Endothelial cell of umbilical vein (primary cell): ENCODE results near the gene CTDSP1. TPM values are rescaled to one million over a fixed set of nuclear protein-coding genes. Genes with fewer than 3 reads are reported as not detected.

ENCODE experiments used
- BruUV-seq: library from RNA; stranded (reverse); fragments of 400-500 nt; replicated peaks from 2 replicates; lab custom pipeline; 2021; lab: Mats Ljungman, UMichigan
- CTCF ChIA-PET: fragments of 300-600, 350-600 bp; sonication (Branson Sonifier 250); formaldehyde crosslinking; loops from one replicate; lab custom pipeline; 2021; ENCODE audit warnings: antibody characterized with exemption, inconsistent platforms; lab: Charles Lee
- POLR2A ChIA-PET: fragments of 300-600, 350-600 bp; sonication (Branson Sonifier 250); formaldehyde crosslinking; loops from one replicate; lab custom pipeline; 2021; ENCODE audit warnings: antibody characterized with exemption, inconsistent platforms; lab: Charles Lee
- DNase-seq: peaks from one replicate; pipeline ENCODE4 v3.0.0-alpha.2; 2011; ENCODE audit warnings: low read depth, low spot score
- FAIRE-seq: peaks from 2 replicates; lab custom pipeline; 2011; peaks lifted over from hg19 to GRCh38; lab: Jason Lieb, UNC
- H2AFZ ChIP-seq: 2 replicates; pipeline ENCODE4 v1.6.0; 2012; ENCODE audit warnings: low read depth, low read length, control low read depth, inconsistent platforms
- H3K27ac ChIP-seq: 2 replicates; pipeline ENCODE4 v1.5.1; 2011; ENCODE audit warnings: low read depth, mild to moderate bottlenecking, control low read depth, low read length, moderate library complexity; ENCODE audit not compliant: insufficient read depth
- H3K27me3 ChIP-seq, 2 experiments: 2 replicates each; pipeline versions ENCODE4 v1.6.0 to v1.6.1; 2011; ENCODE audit warnings: low read length in 2 of 2, mixed read lengths in 1 of 2; ENCODE audit not compliant: control insufficient read depth in 2 of 2, insufficient read depth in 2 of 2
- H3K36me3 ChIP-seq, 2 experiments: 2 replicates in 1 of 2; 3 replicates in 1 of 2; pipeline ENCODE4 v1.5.1; 2011; ENCODE audit warnings: low read length in 2 of 2, mild to moderate bottlenecking in 1 of 2, moderate library complexity in 1 of 2; ENCODE audit not compliant: control insufficient read depth in 2 of 2, insufficient read depth in 2 of 2; ENCODE audit errors: extremely low read depth in 1 of 2
- H3K4me1 ChIP-seq: 3 replicates; pipeline ENCODE4 v1.5.1; 2011; ENCODE audit warnings: mild to moderate bottlenecking, low read length; ENCODE audit not compliant: control insufficient read depth, insufficient read depth; ENCODE audit errors: extremely low read depth
- H3K4me2 ChIP-seq: 2 replicates; pipeline ENCODE4 v1.6.1; 2011; ENCODE audit warnings: low read length, control low read depth, mixed read lengths; ENCODE audit not compliant: insufficient read depth
- H3K4me3 ChIP-seq, 3 experiments: fragments of 200-600 bp in 1 of 3; sonication (generic), shearing (Covaris generic) in 1 of 3; replicated peaks in 1 of 3; 2 replicates each; pipeline ENCODE4 v1.5.1; 2011 to 2016; ENCODE audit warnings: control low read depth in 3 of 3, low read length in 3 of 3, mild to moderate bottlenecking in 2 of 3, inconsistent platforms in 1 of 3, low read depth in 1 of 3, moderate library complexity in 1 of 3; ENCODE audit not compliant: insufficient read depth in 1 of 3
- H3K79me2 ChIP-seq: 2 replicates; pipeline ENCODE4 v1.6.0; 2012; ENCODE audit warnings: low read length, inconsistent platforms; ENCODE audit not compliant: control insufficient read depth, insufficient read depth
- H3K9ac ChIP-seq: replicated peaks from 2 replicates; pipeline ENCODE3; 2011; ENCODE audit warnings: low read length, control low read depth; ENCODE audit not compliant: insufficient read depth; ENCODE audit errors: extremely low read depth
- H3K9me1 ChIP-seq: replicated peaks from 3 replicates; pipeline ENCODE4 v1.6.0; 2011; ENCODE audit warnings: mild to moderate bottlenecking, low read length; ENCODE audit not compliant: control insufficient read depth, insufficient read depth; ENCODE audit errors: extremely low read depth
- H3K9me3 ChIP-seq: replicated peaks from 2 replicates; pipeline ENCODE4 v1.5.1; 2012; ENCODE audit warnings: low read length, inconsistent platforms; ENCODE audit not compliant: control insufficient read depth, insufficient read depth
- H4K20me1 ChIP-seq: replicated peaks from 2 replicates; pipeline ENCODE3; 2011; ENCODE audit warnings: mild to moderate bottlenecking, low read length; ENCODE audit not compliant: control insufficient read depth, insufficient read depth; ENCODE audit errors: extremely low read depth
- CTCF ChIP-seq, 2 donors: IDR thresholded peaks; 1 replicate in 1 of 2; 2 replicates in 1 of 2; pipeline ENCODE4 v1.5.1; 2011; ENCODE audit warnings: low read length in 2 of 2, mild to moderate bottlenecking in 2 of 2, moderate library complexity in 2 of 2, control low read depth in 1 of 2, inconsistent platforms in 1 of 2, low read depth in 1 of 2; ENCODE audit not compliant: insufficient read depth in 1 of 2; ENCODE audit errors: extremely low read depth in 1 of 2
- EZH2 ChIP-seq: IDR thresholded peaks from 2 replicates; pipeline ENCODE4 v1.6.1; 2012; ENCODE audit warnings: borderline replicate concordance, low read depth, mild to moderate bottlenecking, moderate library complexity, low read length, inconsistent platforms; ENCODE audit not compliant: severe bottlenecking
- FOS ChIP-seq: IDR thresholded peaks from 2 replicates; pipeline ENCODE4 v1.6.1; 2011; ENCODE audit warnings: mild to moderate bottlenecking, low read length, moderate library complexity, borderline replicate concordance; ENCODE audit not compliant: insufficient read depth
- GATA2 ChIP-seq: IDR thresholded peaks from 2 replicates; pipeline ENCODE4 v1.7.0; 2011; ENCODE audit warnings: low read depth, mild to moderate bottlenecking, moderate library complexity, mixed read lengths, low read length; ENCODE audit not compliant: insufficient read length, insufficient read depth
- JUN ChIP-seq: IDR thresholded peaks from 2 replicates; pipeline ENCODE4 v1.6.1; 2011; ENCODE audit warnings: borderline replicate concordance, low read depth; ENCODE audit not compliant: insufficient read length, insufficient read depth
- MAX ChIP-seq: IDR thresholded peaks from 2 replicates; pipeline ENCODE4 v1.6.1; 2011; ENCODE audit not compliant: insufficient read depth, insufficient read length
- MYC ChIP-seq: IDR thresholded peaks from one replicate; pipeline ENCODE4 v1.6.1; 2011; ENCODE audit warnings: mild to moderate bottlenecking, low read depth, low read length
- POLR2A ChIP-seq: IDR thresholded peaks from 2 replicates; pipeline ENCODE4 v1.6.1; 2012; ENCODE audit warnings: low read depth, mild to moderate bottlenecking, control low read depth, low read length
- POLR2AphosphoS5 ChIP-seq: IDR thresholded peaks from 2 replicates; pipeline ENCODE4 v1.6.1; 2012; ENCODE audit warnings: low read depth, mild to moderate bottlenecking, control low read depth, low read length, moderate library complexity; ENCODE audit not compliant: insufficient read depth
- dilution Hi-C: fragments of 300-500 bp; cut with MboI; formaldehyde crosslinking; loops from one replicate; pipeline ENCODE4 v1.15.0; 2019; ENCODE audit warnings: low sequenced_read_pairs; ENCODE audit not compliant: extremely low pct_ligation_motif_present
- intact Hi-C: fragments of 100-400 bp; cut with micrococcal nuclease; formaldehyde crosslinking; loops from one replicate; pipeline ENCODE4 v1.10.0; 2022
- polyA plus RNA-seq, 4 experiments: library from polyadenylated mRNA; depleted of rRNA in 3 of 4; stranded (reverse) in 3 of 4; unstranded in 1 of 4; fragments of >200 nt; gene quantifications; 2 replicates each; pipeline versions ENCODE4 v1.2.1 to v1.2.3, GENCODE V29; 2011 to 2012; ENCODE audit warnings: missing spikeins in 1 of 4
- total RNA-seq: library from RNA; stranded (reverse); gene quantifications from 2 replicates; pipeline ENCODE4 v1.2.3, GENCODE V29; 2021

Gene CTDSP1
- total and polyA plus RNA-seq, 2 donors (not counting 3 experiments of a cell fraction or from before 2014, with no cell fraction given) = 86.1 to 112 TPM

GRCh38 chr2:218381916-218382366 lies 17.7 kb upstream of the CTDSP1 start, which contains the start of gene SLC11A1:
Gene SLC11A1 (plus strand): TSS chr2:218382273. CDS start chr2:218382369, 96 bp downstream.
- intact Hi-C loops = no loop called here
- peaks cover 2 to 7% of the 10 kb centered on the region in 2 experiments for H3K27me3 ChIP-seq
- dilution Hi-C loops = no loop called here
- no peaks in the 10 kb centered on the region for H4K20me1 ChIP-seq
- H3K9me1 ChIP-seq = no peaks in the 10 kb centered on the region
- no peaks in the 10 kb centered on the region for H3K9me3 ChIP-seq
- ChIA-PET POLR2A (no interaction called here), CTCF (interaction anchor here (3.1 kb wide), 1 partner anchor 14 kb away, joined by 13 read pairs; no protein-coding TSS in a partner anchor)
- H3K79me2 ChIP-seq = no peaks in the 10 kb centered on the region
- DNase-seq (no peak), FAIRE-seq (no peak)
- H3K4me2 ChIP-seq = no peak within 1 kb of the TSS
- no peak within 1 kb of the TSS for H3K9ac ChIP-seq
- H3K4me3 ChIP-seq = no peak within 1 kb of the TSS
- no peak within 1 kb of the TSS for H2AFZ ChIP-seq
- H3K4me1 ChIP-seq = no peaks in the 10 kb centered on the region
- H3K36me3 ChIP-seq = no peaks in the 10 kb centered on the region
- TF ChIP-seq MYC (no peak), FOS (no peak), GATA2 (no peak), MAX (no peak), EZH2 (no peak), JUN (no peak), CTCF (IDR thresholded peaks at IDR 0.05; ENCODE audit: extremely low read depth in 1 of 2, insufficient read depth in 1 of 2, low read depth in 1 of 2, low read length in 2 of 2) (no peak), POLR2AphosphoS5 (no peak), POLR2A (no peak)
- no TSS peak for BruUV-seq
- H3K27ac ChIP-seq = no peak within 1 kb of the TSS
